Endothelial cell (in vitro differentiated cells): ENCODE data around the gene N4BP2L1. TPM values are rescaled to one million over a fixed set of nuclear protein-coding genes. Genes with fewer than 3 reads are reported as not detected.

Experiments used
- DNase-seq: peaks from one replicate; pipeline ENCODE4 v3.0.0; 2021; ENCODE audit warnings: low spot score
- H3K27ac Mint-ChIP-seq: one replicate; pipeline ENCODE4 v1.8.0; 2021; ENCODE audit warnings: mixed read lengths, inconsistent platforms; ENCODE audit not compliant: unreplicated experiment
- H3K27me3 Mint-ChIP-seq: one replicate; pipeline ENCODE4 v1.8.0; 2021; ENCODE audit warnings: mild to moderate bottlenecking, moderate library complexity, mixed read lengths, inconsistent platforms; ENCODE audit not compliant: unreplicated experiment
- H3K36me3 Mint-ChIP-seq: one replicate; pipeline ENCODE4 v1.8.0; 2021; ENCODE audit warnings: mild to moderate bottlenecking, low read depth, mixed read lengths, inconsistent platforms; ENCODE audit not compliant: unreplicated experiment
- H3K4me1 Mint-ChIP-seq: one replicate; pipeline ENCODE4 v1.8.0; 2021; ENCODE audit warnings: mild to moderate bottlenecking, mixed read lengths, inconsistent platforms; ENCODE audit not compliant: unreplicated experiment
- H3K4me3 Mint-ChIP-seq: one replicate; pipeline ENCODE4 v1.8.0; 2021; ENCODE audit warnings: mild to moderate bottlenecking, mixed read lengths, inconsistent platforms; ENCODE audit not compliant: unreplicated experiment
- H3K9me3 Mint-ChIP-seq: one replicate; pipeline ENCODE4 v1.8.0; 2021; ENCODE audit warnings: mixed read lengths, inconsistent platforms; ENCODE audit not compliant: unreplicated experiment
- CTCF ChIP-seq: fragments of 200-600 bp; sonication (generic); IDR thresholded peaks from one replicate; pipeline ENCODE4 v1.5.0; 2021; ENCODE audit warnings: antibody characterized with exemption; ENCODE audit not compliant: unreplicated experiment
- total RNA-seq: library from RNA; stranded (reverse); fragmentation: NEBNext Ultra II Directional; extraction: Animal tissue kit (Norgen Biotek cat#: 25700); gene quantifications from one replicate; pipeline ENCODE4 v1.2.1, GENCODE V29; 2021; ENCODE audit not compliant: unreplicated experiment

Gene N4BP2L1
- total RNA-seq, 1 donor from 2014 or later = 4.2 TPM

GRCh38 chr13:32432856-32433255, 4.9 kb upstream of the N4BP2L1 start:
- Mint-ChIP-seq H3K27me3 (peaks cover 2% of the 10 kb centered on the region), H3K9me3 (no peaks in the 10 kb centered on the region), H3K36me3 (peaks cover 4% of the 10 kb centered on the region), H3K4me1 (peaks cover 15% of the 10 kb centered on the region), H3K4me3 (no peak overlapping the region), H3K27ac (peak overlapping the region; percentile 45)
- no peak for TF ChIP-seq CTCF
- DNase-seq = no peak

GRCh38 chr13:32431361-32431760, 3.4 kb upstream of the N4BP2L1 start:
- DNase-seq = no peak
- peaks cover 9% of the 10 kb centered on the region for H3K36me3 Mint-ChIP-seq
- peaks cover 19% of the 10 kb centered on the region for H3K4me1 Mint-ChIP-seq
- H3K27me3 Mint-ChIP-seq = peaks cover 6% of the 10 kb centered on the region
- H3K4me3 Mint-ChIP-seq = no peak overlapping the region
- H3K27ac Mint-ChIP-seq = no peak overlapping the region
- H3K9me3 Mint-ChIP-seq = no peaks in the 10 kb centered on the region
- no peak for TF ChIP-seq CTCF

GRCh38 chr13:32430018-32430747, 2.3 kb upstream of the N4BP2L1 start:
- peaks cover 13% of the 10 kb centered on the region for H3K27me3 Mint-ChIP-seq
- H3K4me1 Mint-ChIP-seq = peaks cover 26% of the 10 kb centered on the region
- peak; percentile 20 for DNase-seq
- no peak overlapping the region for H3K4me3 Mint-ChIP-seq
- H3K9me3 Mint-ChIP-seq = no peaks in the 10 kb centered on the region
- peak overlapping the region; percentile 26 for H3K27ac Mint-ChIP-seq
- no peak for TF ChIP-seq CTCF
- H3K36me3 Mint-ChIP-seq = peaks cover 14% of the 10 kb centered on the region

- no peaks in the 10 kb centered on the region for H3K9me3 Mint-ChIP-seq
- H3K4me3 Mint-ChIP-seq = no peak overlapping the region
- H3K4me1 Mint-ChIP-seq = peaks cover 27% of the 10 kb centered on the region
- no peak overlapping the region for H3K27ac Mint-ChIP-seq
- DNase-seq = no peak
- peaks cover 14% of the 10 kb centered on the region for H3K27me3 Mint-ChIP-seq
- no peak for TF ChIP-seq CTCF
- peaks cover 14% of the 10 kb centered on the region for H3K36me3 Mint-ChIP-seq
Measured at GRCh38 chr13:32429433-32429909, 1.5 kb upstream of the N4BP2L1 start.

GRCh38 chr13:32428581-32429432, 877 bp upstream of the N4BP2L1 start:
- peaks cover 14% of the 10 kb centered on the region for H3K27me3 Mint-ChIP-seq
- no peak for DNase-seq
- no peaks in the 10 kb centered on the region for H3K9me3 Mint-ChIP-seq
- H3K36me3 Mint-ChIP-seq = peaks cover 14% of the 10 kb centered on the region
- no peak for TF ChIP-seq CTCF
- peak overlapping the region; percentile 91 for H3K4me3 Mint-ChIP-seq
- H3K27ac Mint-ChIP-seq = peak overlapping the region; percentile 42
- H3K4me1 Mint-ChIP-seq = peaks cover 27% of the 10 kb centered on the region
